Measurements from ENCODE around the gene POU2AF2. TPM values are rescaled to one million over a fixed set of nuclear protein-coding genes. Genes with fewer than 3 reads are reported as not detected.
"Not testable (repeated sequence)": the region's sequence is repeated elsewhere in the genome, so short reads cannot be mapped to it uniquely, and the experiment has no call there.

The POU2AF2 gene
- total RNA-seq, 1 donor from 2014 or later = not detected

GRCh38 chr11:111309215-111309915, 63.8 kb downstream of the POU2AF2 start:
- H3K27ac ChIP-seq (ENCODE audit: low read depth, low read length) = no peak overlapping the region
- H3K27me3 ChIP-seq (ENCODE audit: control insufficient read depth in 3 of 3, insufficient read depth in 3 of 3, low read length in 3 of 3) = peaks cover 0 to 6% (median 0%) of the 10 kb centered on the region in 3 donors

GRCh38 chr11:111310088-111310487, 64.6 kb downstream of the POU2AF2 start:
- H3K27ac ChIP-seq (ENCODE audit: low read depth, low read length) = no peak overlapping the region
- H3K9me3 ChIP-seq (ENCODE audit: control insufficient read depth in 3 of 3, low read length in 3 of 3) = no peaks in the 10 kb centered on the region
- no peaks in the 10 kb centered on the region for H3K36me3 ChIP-seq (ENCODE audit: control insufficient read depth in 3 of 3, insufficient read depth in 3 of 3, low read length in 3 of 3)
- no peak overlapping the region for H3K9ac ChIP-seq (ENCODE audit: low read depth in 1 of 3, low read length in 3 of 3)
- H3K4me3 ChIP-seq (ENCODE audit: low read length in 3 of 3) = no peak overlapping the region
- H3K4me1 ChIP-seq (ENCODE audit: control insufficient read depth in 3 of 3, insufficient read depth in 3 of 3, low read length in 3 of 3) = peaks cover 0 to 3% (median 0%) of the 10 kb centered on the region in 3 donors
- H3K27me3 ChIP-seq (ENCODE audit: control insufficient read depth in 3 of 3, insufficient read depth in 3 of 3, low read length in 3 of 3) = peaks cover 0 to 6% (median 0%) of the 10 kb centered on the region in 3 donors

More at GRCh38 chr11:111309215-111309915, 63.8 kb downstream of the POU2AF2 start:
- no peaks in the 10 kb centered on the region for H3K36me3 ChIP-seq (ENCODE audit: control insufficient read depth in 3 of 3, insufficient read depth in 3 of 3, low read length in 3 of 3)
- H3K9me3 ChIP-seq (ENCODE audit: control insufficient read depth in 3 of 3, low read length in 3 of 3) = no peaks in the 10 kb centered on the region
- H3K4me1 ChIP-seq (ENCODE audit: control insufficient read depth in 3 of 3, insufficient read depth in 3 of 3, low read length in 3 of 3) = peaks cover 0 to 3% (median 0%) of the 10 kb centered on the region in 3 donors
- H3K4me3 ChIP-seq (ENCODE audit: low read length in 3 of 3) = no peak overlapping the region
- H3K9ac ChIP-seq (ENCODE audit: low read depth in 1 of 3, low read length in 3 of 3) = no peak overlapping the region

- Histone ChIP-seq H3K27me3 (ENCODE audit: control insufficient read depth in 3 of 3, insufficient read depth in 3 of 3, low read length in 3 of 3) (peaks cover 0 to 6% (median 0%) of the 10 kb centered on the region in 3 donors), H3K36me3 (ENCODE audit: control insufficient read depth in 3 of 3, insufficient read depth in 3 of 3, low read length in 3 of 3) (no peaks in the 10 kb centered on the region), H3K27ac (ENCODE audit: low read depth, low read length) (no peak overlapping the region), H3K9me3 (ENCODE audit: control insufficient read depth in 3 of 3, low read length in 3 of 3) (no peaks in the 10 kb centered on the region), H3K4me1 (ENCODE audit: control insufficient read depth in 3 of 3, insufficient read depth in 3 of 3, low read length in 3 of 3) (peaks cover 0 to 3% (median 0%) of the 10 kb centered on the region in 3 donors), H3K9ac (ENCODE audit: low read depth in 1 of 3, low read length in 3 of 3) (no peak overlapping the region), H3K4me3 (ENCODE audit: low read length in 3 of 3) (no peak overlapping the region)
Measured at GRCh38 chr11:111310723-111311122, 65.2 kb downstream of the POU2AF2 start.

GRCh38 chr11:111312076-111312475, 66.6 kb downstream of the POU2AF2 start:
- Histone ChIP-seq H3K4me3 (ENCODE audit: low read length in 3 of 3) (no peak overlapping the region), H3K36me3 (ENCODE audit: control insufficient read depth in 3 of 3, insufficient read depth in 3 of 3, low read length in 3 of 3) (no peaks in the 10 kb centered on the region), H3K9ac (ENCODE audit: low read depth in 1 of 3, low read length in 3 of 3) (no peak overlapping the region), H3K27me3 (ENCODE audit: control insufficient read depth in 3 of 3, insufficient read depth in 3 of 3, low read length in 3 of 3) (peaks cover 0 to 6% (median 0%) of the 10 kb centered on the region in 3 donors), H3K27ac (ENCODE audit: low read depth, low read length) (no peak overlapping the region), H3K4me1 (ENCODE audit: control insufficient read depth in 3 of 3, insufficient read depth in 3 of 3, low read length in 3 of 3) (peaks cover 0 to 3% (median 0%) of the 10 kb centered on the region in 3 donors), H3K9me3 (ENCODE audit: control insufficient read depth in 3 of 3, low read length in 3 of 3) (no peaks in the 10 kb centered on the region)

DNA sequence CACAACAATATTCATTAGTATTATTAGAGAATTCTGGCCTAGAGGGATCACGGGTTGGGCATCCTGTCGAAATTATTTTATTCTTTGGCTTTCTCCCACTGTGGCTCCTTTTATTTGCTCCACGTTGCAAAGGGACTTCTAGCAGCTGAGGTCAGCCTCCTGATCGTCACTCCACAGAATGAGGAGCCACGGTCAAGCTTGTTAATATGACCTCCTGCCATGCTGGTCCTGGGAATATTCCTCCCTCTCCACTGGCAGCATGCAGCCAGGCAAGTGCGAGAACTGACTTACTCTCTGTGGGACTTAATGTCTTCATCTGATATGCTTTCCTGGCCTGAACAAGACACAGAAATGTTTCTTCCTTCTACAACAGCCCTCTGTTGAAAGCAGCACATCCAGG, 73.8 kb downstream of the POU2AF2 start:
- no peaks in the 10 kb centered on the region for H3K27me3 ChIP-seq (ENCODE audit: control insufficient read depth in 3 of 3, insufficient read depth in 3 of 3, low read length in 3 of 3)
- H3K36me3 ChIP-seq (ENCODE audit: control insufficient read depth in 3 of 3, insufficient read depth in 3 of 3, low read length in 3 of 3) = no peaks in the 10 kb centered on the region
- H3K9ac ChIP-seq (ENCODE audit: low read depth in 1 of 3, low read length in 3 of 3) = no peak overlapping the region
- no peak overlapping the region for H3K27ac ChIP-seq (ENCODE audit: low read depth, low read length)
- H3K4me1 ChIP-seq (ENCODE audit: control insufficient read depth in 3 of 3, insufficient read depth in 3 of 3, low read length in 3 of 3) = peaks cover 0 to 4% (median 3%) of the 10 kb centered on the region in 3 donors
- H3K4me3 ChIP-seq (ENCODE audit: low read length in 3 of 3) = no peak overlapping the region
- no peaks in the 10 kb centered on the region for H3K9me3 ChIP-seq (ENCODE audit: control insufficient read depth in 3 of 3, low read length in 3 of 3)

DNA sequence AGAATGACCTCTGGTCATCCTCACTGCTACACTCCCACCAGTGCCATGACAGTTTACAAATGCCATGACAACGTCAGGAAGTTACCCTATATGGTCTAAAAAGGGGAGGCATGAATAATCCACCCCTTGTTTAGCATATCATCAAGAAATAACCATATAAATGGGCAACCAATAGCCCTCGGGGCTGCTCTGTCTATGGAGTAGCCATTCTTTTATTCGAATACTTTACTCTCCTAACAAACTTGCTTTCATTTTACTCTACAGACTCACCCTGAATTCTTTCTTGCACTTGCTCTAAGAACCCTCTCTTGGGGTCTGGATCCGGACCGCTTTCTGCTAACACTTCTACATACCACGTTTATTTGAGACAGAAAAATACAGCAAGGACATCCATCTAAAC, 74.7 kb downstream of the POU2AF2 start:
- not testable (repeated sequence) for H3K4me1 ChIP-seq (ENCODE audit: control insufficient read depth in 3 of 3, insufficient read depth in 3 of 3, low read length in 3 of 3); H3K27me3 ChIP-seq (ENCODE audit: control insufficient read depth in 3 of 3, insufficient read depth in 3 of 3, low read length in 3 of 3); H3K9ac ChIP-seq (ENCODE audit: low read depth in 1 of 3, low read length in 3 of 3); H3K9me3 ChIP-seq (ENCODE audit: control insufficient read depth in 3 of 3, low read length in 3 of 3); H3K4me3 ChIP-seq (ENCODE audit: low read length in 3 of 3); H3K27ac ChIP-seq (ENCODE audit: low read depth, low read length); H3K36me3 ChIP-seq (ENCODE audit: control insufficient read depth in 3 of 3, insufficient read depth in 3 of 3, low read length in 3 of 3)

DNA sequence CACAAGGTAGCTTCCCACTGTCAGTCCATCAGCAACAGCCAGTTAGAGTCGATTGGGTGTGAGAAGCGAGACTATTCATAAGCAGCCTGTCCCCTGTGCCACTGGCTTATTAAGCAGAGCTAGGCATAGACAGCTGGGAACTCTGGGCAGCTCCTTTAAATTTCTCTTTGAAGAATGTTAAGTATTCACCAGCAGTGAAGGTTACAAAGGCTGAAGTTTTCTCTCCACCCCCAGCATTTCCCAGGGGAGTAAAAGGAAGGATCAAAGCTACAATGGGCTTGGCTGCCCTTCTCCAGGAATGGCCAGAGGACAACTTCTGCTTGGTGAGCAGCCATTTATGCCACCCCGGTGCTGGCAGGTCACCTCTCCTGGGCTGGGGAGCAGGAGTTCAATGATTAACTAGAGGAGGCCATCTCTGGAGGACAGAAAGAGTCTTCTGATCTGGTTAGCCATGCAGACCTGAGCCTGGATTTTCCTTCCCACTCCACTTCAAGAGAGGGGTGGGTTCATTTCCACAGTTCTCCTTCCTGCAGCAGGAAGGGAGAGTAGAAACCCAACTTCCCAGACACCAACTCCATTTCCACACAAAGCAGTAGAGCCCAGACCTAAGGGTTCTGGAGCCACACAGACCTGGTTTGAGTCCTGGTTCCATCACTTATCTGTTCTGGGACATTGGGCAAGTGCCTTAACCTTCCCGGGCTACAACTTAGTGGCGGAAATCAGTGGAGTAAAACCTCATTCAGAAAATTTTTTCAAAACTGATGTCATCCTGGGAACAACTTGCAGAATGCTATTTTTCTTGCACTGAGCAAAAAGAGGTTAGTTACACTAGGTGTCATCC, 75.4 kb downstream of the POU2AF2 start:
- no peak overlapping the region for H3K4me3 ChIP-seq (ENCODE audit: low read length in 3 of 3)
- no peaks in the 10 kb centered on the region for H3K27me3 ChIP-seq (ENCODE audit: control insufficient read depth in 3 of 3, insufficient read depth in 3 of 3, low read length in 3 of 3)
- H3K9ac ChIP-seq (ENCODE audit: low read depth in 1 of 3, low read length in 3 of 3) = no peak overlapping the region
- H3K4me1 ChIP-seq (ENCODE audit: control insufficient read depth in 3 of 3, insufficient read depth in 3 of 3, low read length in 3 of 3) = peaks cover 0 to 4% (median 3%) of the 10 kb centered on the region in 3 donors
- no peaks in the 10 kb centered on the region for H3K9me3 ChIP-seq (ENCODE audit: control insufficient read depth in 3 of 3, low read length in 3 of 3)
- H3K36me3 ChIP-seq (ENCODE audit: control insufficient read depth in 3 of 3, insufficient read depth in 3 of 3, low read length in 3 of 3) = no peaks in the 10 kb centered on the region
- H3K27ac ChIP-seq (ENCODE audit: low read depth, low read length) = no peak overlapping the region

DNA sequence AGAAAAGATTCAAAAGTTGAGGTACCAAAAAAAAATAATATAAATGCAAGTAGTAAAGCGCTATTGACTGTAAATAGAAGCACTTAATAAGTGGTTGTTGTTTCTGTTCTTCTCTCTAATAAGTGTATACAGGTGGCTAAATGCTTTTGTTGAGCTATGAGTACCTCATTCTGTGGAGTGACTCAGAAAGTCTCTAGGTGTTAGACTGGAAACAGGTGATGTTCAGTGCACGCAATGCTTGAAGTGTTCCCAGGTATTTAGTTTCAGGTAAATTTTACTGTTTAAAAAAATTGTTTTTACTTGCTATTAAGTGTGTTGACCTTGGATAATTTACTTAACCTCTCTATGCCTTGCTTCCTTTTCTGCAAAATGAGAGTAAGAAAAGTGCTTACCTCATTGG, 77.0 kb downstream of the POU2AF2 start:
- Histone ChIP-seq H3K4me3 (ENCODE audit: low read length in 3 of 3) (no peak overlapping the region), H3K36me3 (ENCODE audit: control insufficient read depth in 3 of 3, insufficient read depth in 3 of 3, low read length in 3 of 3) (no peaks in the 10 kb centered on the region), H3K27ac (ENCODE audit: low read depth, low read length) (no peak overlapping the region), H3K4me1 (ENCODE audit: control insufficient read depth in 3 of 3, insufficient read depth in 3 of 3, low read length in 3 of 3) (peaks cover 8 to 10% (median 9%) of the 10 kb centered on the region in 3 donors), H3K9me3 (ENCODE audit: control insufficient read depth in 3 of 3, low read length in 3 of 3) (no peaks in the 10 kb centered on the region), H3K27me3 (ENCODE audit: control insufficient read depth in 3 of 3, insufficient read depth in 3 of 3, low read length in 3 of 3) (no peaks in the 10 kb centered on the region), H3K9ac (ENCODE audit: low read depth in 1 of 3, low read length in 3 of 3) (no peak overlapping the region)

- peaks cover 20 to 22% (median 21%) of the 10 kb centered on the region in 3 donors for H3K4me1 ChIP-seq (ENCODE audit: control insufficient read depth in 3 of 3, insufficient read depth in 3 of 3, low read length in 3 of 3)
- no peak overlapping the region for H3K4me3 ChIP-seq (ENCODE audit: low read length in 3 of 3)
- no peaks in the 10 kb centered on the region for H3K9me3 ChIP-seq (ENCODE audit: control insufficient read depth in 3 of 3, low read length in 3 of 3)
- no peak overlapping the region for H3K9ac ChIP-seq (ENCODE audit: low read depth in 1 of 3, low read length in 3 of 3)
- H3K27ac ChIP-seq (ENCODE audit: low read depth, low read length) = peak overlapping the region; percentile 48
- H3K36me3 ChIP-seq (ENCODE audit: control insufficient read depth in 3 of 3, insufficient read depth in 3 of 3, low read length in 3 of 3) = no peaks in the 10 kb centered on the region
- no peaks in the 10 kb centered on the region for H3K27me3 ChIP-seq (ENCODE audit: control insufficient read depth in 3 of 3, insufficient read depth in 3 of 3, low read length in 3 of 3)
Measured at GRCh38 chr11:111324277-111324720, 78.8 kb downstream of the POU2AF2 start.

DNA sequence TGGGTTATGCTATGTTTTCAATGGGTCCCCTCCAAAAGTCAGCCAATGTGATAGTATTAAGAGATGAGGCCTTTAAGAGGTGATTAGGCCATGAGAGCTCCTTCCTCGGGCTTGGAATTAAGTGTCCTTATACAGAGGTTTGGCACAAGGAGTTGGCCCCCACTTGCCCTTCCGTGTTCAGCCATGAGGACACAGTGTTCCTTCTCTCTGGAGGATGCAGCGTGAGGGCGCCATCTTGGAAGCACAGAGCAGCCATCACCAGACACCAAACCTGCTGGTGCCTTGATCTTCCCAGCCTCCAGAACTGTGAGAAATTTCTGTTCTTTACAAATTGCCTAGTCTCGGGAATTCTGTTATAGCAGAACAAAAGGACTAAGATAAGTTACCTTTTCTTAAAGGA, 79.7 kb downstream of the POU2AF2 start:
- H3K4me1 ChIP-seq (ENCODE audit: control insufficient read depth in 3 of 3, insufficient read depth in 3 of 3, low read length in 3 of 3) = peaks cover 20 to 32% (median 24%) of the 10 kb centered on the region in 3 donors
- no peaks in the 10 kb centered on the region for H3K27me3 ChIP-seq (ENCODE audit: control insufficient read depth in 3 of 3, insufficient read depth in 3 of 3, low read length in 3 of 3)
- no peaks in the 10 kb centered on the region for H3K36me3 ChIP-seq (ENCODE audit: control insufficient read depth in 3 of 3, insufficient read depth in 3 of 3, low read length in 3 of 3)
- no peaks in the 10 kb centered on the region for H3K9me3 ChIP-seq (ENCODE audit: control insufficient read depth in 3 of 3, low read length in 3 of 3)
- H3K27ac ChIP-seq (ENCODE audit: low read depth, low read length) = no peak overlapping the region
- no peak overlapping the region for H3K9ac ChIP-seq (ENCODE audit: low read depth in 1 of 3, low read length in 3 of 3)
- no peak overlapping the region for H3K4me3 ChIP-seq (ENCODE audit: low read length in 3 of 3)
